ENCODE measurements around the gene EHD4. TPM values are rescaled to one million over a fixed set of nuclear protein-coding genes. Genes with fewer than 3 reads are reported as not detected.

Gene EHD4
- total and polyA plus RNA-seq, 9 of the 15 experiments (the other 6 are each of a cell fraction or from before 2014, with no cell fraction given): 0.89 to 10.3 (median 6.4) TPM

- H2AFZ ChIP-seq (ENCODE audit: low read depth, low read length): no peak overlapping the region
- ChIA-PET POLR2A (interaction anchor here (0.6 kb wide), 2 partner anchors 8 to 755 kb away, joined by 3 read pairs; no protein-coding TSS in a partner anchor), CTCF (ENCODE audit: low intra/inter-chr PET ratio) (no interaction called here)
- DNase-seq (ENCODE audit: extremely low read depth in 1 of 4, low spot score in 3 of 4) (no peak), ATAC-seq (no peak), FAIRE-seq (no peak)
- peaks cover 3 to 13% of the 10 kb centered on the region in 2 experiments; a peak in 4 of 5 replicates for H3K4me1 ChIP-seq (replicated peaks in 1 of 2; ENCODE audit: control insufficient read depth in 2 of 2, insufficient read depth in 2 of 2, low read length in 2 of 2)
- H4K20me1 ChIP-seq (replicated peaks; ENCODE audit: control insufficient read depth, insufficient read depth, low read length): no peaks in the 10 kb centered on the region
- no peaks in the 10 kb centered on the region for H3K79me2 ChIP-seq (ENCODE audit: control insufficient read depth, insufficient read depth, low read length)
- H3K9me1 ChIP-seq (ENCODE audit: control insufficient read depth, insufficient read depth, low read length): no peaks in the 10 kb centered on the region
- H3K27me3 ChIP-seq (ENCODE audit: control insufficient read depth in 2 of 2, insufficient read depth in 2 of 2, low read length in 2 of 2): no peaks in the 10 kb centered on the region
- H3K4me3 ChIP-seq: no peak overlapping the region
- WGBS (ENCODE audit: insufficient coverage, low coverage, missing lambda C conversion rate): 39% methylated on average over 7 of the region's 7 CpGs
- H3K4me2 ChIP-seq (ENCODE audit: insufficient read depth, low read length): no peak overlapping the region
- no TSS peak for BruUV-seq (replicated peaks)
- TF ChIP-seq GATAD2B (IDR thresholded peaks at IDR 0.05; ENCODE audit: borderline replicate concordance): no peak
- no peak for TF ChIP-seq HDAC2 (IDR thresholded peaks at IDR 0.05)
- no peak for TF ChIP-seq RNF219 (CRISPR knock-in tag; IDR thresholded peaks at IDR 0.05)
- no peak for TF ChIP-seq TCF15 (CRISPR knock-in tag; IDR thresholded peaks at IDR 0.05)
- no peak for TF ChIP-seq HMGXB4 (CRISPR knock-in tag; IDR thresholded peaks at IDR 0.05)
- TF ChIP-seq GABPB2 (CRISPR knock-in tag; conservative IDR thresholded peaks at IDR 0.05): no peak
- no peak for TF ChIP-seq EP400 (IDR thresholded peaks at IDR 0.05)
- TF ChIP-seq NR2F6 (CRISPR knock-in tag; IDR thresholded peaks at IDR 0.05): no peak
- TF ChIP-seq CLOCK (CRISPR knock-in tag; IDR thresholded peaks at IDR 0.05; ENCODE audit: borderline replicate concordance): no peak
- no peak for TF ChIP-seq KLF16 (IDR thresholded peaks at IDR 0.05)
- TF ChIP-seq EWSR1 (IDR thresholded peaks at IDR 0.05; ENCODE audit: borderline replicate concordance, low read depth, partially characterized antibody): no peak
- TF ChIP-seq ELF1 (tag; IDR thresholded peaks at IDR 0.05): no peak
- in situ Hi-C loops (cut with MboI) (no loop called here), intact Hi-C loops (cut with micrococcal nuclease) (no loop called here)
- H3K9ac ChIP-seq (ENCODE audit: insufficient read depth in 1 of 2, low read depth in 2 of 2, low read length in 2 of 2): peak overlapping the region in 1 of 2 experiments; percentile 65; a peak in 1 of 4 replicates
- no peak overlapping the region for H3K27ac ChIP-seq (ENCODE audit: extremely low read depth, low read depth, low read length)
- H3K36me3 ChIP-seq (ENCODE audit: control insufficient read depth, insufficient read depth, low read length): peaks cover 4% of the 10 kb centered on the region; the same call in 2 of the 3 replicates
- H3K9me3 ChIP-seq (replicated peaks; ENCODE audit: control insufficient read depth, insufficient read depth, low read depth, low read length): no peaks in the 10 kb centered on the region
Observed at GRCh38 chr15:41933326-41933725, 39.0 kb downstream of the EHD4 start.

All from K562 (cell line).